GM12872 (cell line): Measurements from ENCODE around the gene CFAP74.

ENCODE experiments used
- TF ChIP-seq, protein P1 (sequence below): IDR thresholded peaks from 3 replicates; pipeline ENCODE4 v1.5.1; 2011; ENCODE audit warnings: low read depth, mild to moderate bottlenecking, low read length, moderate library complexity; ENCODE audit not compliant: insufficient read depth

Gene CFAP74

DNA sequence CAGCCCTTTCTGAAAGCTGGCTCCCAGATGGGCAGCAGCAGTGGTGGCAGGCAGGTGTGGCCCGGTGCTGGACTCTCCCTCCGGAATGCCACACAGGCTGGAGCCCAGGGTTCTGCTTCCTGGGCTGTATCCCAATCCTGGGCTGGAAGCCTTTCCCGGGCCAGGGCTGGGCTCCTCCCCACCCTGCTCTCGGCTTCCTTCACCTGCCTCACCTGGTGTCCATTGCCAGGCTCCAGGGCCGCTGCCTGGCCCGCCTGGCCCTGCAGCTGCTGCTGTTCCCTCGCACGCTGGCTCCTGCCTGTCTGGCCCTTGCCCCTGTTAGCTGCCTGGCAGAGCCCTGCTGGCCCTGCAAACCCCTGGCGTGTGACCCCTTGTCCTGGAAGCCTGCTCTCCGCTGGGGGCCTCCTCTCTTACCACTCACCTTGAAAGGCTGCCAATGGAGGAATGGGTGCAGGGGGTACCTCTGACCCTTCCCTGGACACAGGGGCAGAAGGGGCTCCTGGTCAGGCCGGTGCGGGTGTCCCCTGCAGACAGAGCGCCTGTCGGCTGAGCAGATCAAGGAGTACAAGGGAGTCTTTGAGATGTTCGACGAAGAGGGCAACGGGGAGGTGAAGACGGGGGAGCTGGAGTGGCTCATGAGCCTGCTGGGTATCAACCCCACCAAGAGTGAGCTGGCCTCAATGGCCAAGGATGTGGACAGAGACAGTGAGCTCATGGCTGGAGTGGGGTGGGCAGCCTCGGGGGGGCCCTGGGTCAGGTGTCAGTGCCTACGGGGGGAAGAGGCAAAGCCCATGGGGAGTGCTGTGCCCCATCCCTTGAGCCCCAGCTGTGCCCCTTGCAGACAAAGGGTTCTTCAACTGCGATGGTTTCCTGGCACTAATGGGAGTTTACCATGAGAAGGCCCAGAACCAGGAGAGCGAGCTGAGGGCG, 87.4 kb downstream of the CFAP74 start:
- TF ChIP-seq, protein P1, sequence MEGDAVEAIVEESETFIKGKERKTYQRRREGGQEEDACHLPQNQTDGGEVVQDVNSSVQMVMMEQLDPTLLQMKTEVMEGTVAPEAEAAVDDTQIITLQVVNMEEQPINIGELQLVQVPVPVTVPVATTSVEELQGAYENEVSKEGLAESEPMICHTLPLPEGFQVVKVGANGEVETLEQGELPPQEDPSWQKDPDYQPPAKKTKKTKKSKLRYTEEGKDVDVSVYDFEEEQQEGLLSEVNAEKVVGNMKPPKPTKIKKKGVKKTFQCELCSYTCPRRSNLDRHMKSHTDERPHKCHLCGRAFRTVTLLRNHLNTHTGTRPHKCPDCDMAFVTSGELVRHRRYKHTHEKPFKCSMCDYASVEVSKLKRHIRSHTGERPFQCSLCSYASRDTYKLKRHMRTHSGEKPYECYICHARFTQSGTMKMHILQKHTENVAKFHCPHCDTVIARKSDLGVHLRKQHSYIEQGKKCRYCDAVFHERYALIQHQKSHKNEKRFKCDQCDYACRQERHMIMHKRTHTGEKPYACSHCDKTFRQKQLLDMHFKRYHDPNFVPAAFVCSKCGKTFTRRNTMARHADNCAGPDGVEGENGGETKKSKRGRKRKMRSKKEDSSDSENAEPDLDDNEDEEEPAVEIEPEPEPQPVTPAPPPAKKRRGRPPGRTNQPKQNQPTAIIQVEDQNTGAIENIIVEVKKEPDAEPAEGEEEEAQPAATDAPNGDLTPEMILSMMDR = no peak

DNA sequence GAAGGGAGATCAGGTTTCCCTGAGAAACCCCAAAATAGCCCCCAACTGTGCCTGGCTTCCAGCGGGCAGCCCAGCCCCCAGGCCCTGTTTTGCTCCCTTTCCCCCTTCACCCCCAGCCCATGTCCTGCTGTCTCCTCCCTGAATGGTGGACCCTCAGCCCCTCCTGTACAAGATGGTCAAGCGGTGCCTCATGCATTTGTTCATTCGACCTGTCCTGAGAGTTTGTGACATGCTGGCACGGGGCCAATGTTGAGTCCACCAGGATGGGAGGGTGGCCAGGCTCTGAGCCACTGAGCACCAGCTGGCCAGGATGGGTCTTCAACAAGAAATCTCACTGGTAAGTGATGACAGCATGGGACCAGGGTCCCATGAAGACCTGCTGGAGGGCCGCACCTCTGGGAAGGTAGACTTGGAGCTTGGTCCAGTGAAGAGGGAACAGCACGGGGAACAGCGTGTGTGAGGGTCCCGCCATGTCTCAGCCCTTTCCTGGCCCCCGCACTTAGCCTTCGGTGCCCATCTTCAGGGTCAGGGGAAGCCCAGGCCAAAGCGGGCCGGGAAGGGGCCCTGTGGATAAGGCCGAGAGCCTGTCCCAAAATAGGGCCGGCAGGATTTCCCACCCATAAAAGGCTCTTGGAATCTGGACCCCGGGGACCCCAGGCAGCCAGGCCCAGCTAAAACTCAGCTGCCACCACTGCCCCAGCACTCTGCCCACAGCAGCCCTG, 88.5 kb downstream of the CFAP74 start, which contains the start of gene CALML6:
TSS of gene CALML6 (plus strand) at position 290 of the 722 bp plus-strand sequence. CDS start at position 311, 21 bp downstream.
- TF ChIP-seq, protein P1 = no peak

DNA sequence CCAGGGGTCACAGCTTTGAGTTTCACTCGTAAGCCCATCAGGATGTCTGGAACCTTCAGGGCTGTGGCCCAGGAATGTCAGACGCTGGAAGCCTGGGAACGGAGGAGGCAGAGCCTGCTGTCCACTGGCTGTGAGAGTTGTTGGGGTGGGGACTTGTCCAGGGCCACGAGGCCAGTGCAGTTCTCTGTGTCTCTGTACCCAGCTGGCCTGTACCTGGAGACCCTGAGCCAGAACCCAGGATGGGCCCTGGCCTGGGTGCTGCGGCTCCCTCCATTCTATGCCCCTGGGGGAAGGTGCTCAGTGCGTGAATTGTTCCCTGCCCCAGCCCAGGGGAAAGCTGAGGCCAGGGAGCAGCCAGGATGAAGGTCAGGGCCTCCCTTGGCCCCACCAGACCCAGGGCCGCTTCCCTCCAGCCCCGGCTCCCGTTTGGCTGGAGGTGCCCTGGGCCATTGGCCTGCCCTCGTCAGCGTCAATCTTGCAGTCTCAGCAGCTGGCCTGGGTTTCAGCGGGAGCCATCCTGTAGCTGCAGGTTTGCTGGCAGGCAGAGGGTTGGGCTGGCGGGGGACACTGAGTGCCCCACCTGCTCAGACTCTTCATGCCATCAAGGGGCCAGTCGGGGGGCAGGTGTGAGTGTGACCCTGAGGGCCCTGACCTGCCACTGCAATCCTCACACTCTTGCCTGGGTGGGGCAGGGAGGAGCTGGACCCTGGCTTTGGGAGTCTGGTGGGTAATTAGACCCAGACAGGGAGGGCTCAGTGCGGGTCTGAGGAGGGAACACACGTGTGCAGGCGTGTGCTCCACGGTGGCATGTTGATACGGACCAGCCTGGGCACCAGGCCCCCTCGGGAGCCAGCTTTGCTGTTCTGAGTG, 89.2 kb downstream of the CFAP74 start:
- TF ChIP-seq, protein P1 = no peak

DNA sequence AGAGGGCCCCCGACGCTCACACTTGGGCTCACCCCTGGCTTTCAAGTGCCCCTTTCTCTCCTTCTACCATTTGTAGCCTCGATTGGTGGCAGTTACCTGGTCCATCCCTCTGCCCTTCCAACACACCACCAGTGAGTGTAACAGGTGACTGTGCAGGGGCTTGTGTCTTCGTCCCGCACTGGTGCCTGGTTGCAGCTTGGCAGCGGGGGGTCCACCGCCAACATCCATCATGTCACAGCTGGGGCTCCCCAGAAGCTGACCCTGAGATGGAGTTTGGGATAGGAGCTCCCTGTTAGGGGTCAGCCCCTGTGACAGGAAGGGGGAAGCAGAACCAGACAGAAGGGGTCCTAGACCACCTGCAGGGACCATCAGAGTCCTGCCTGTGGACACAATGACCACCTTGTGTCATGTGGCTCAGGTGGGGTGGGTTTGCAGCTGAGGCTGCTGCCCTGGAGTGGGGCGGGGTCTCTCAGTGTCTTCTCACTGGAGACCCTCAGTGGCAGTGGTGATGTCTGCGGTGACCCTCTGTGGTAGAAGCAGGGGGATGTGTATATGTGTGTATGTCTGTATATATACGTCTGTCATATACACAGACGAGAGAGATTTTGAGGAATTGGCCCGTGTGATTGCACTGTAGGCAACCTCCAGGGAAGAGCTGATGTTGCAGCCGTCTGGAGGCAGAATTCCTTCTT, 92.1 kb downstream of the CFAP74 start:
- TF ChIP-seq, protein P1 = no peak

DNA sequence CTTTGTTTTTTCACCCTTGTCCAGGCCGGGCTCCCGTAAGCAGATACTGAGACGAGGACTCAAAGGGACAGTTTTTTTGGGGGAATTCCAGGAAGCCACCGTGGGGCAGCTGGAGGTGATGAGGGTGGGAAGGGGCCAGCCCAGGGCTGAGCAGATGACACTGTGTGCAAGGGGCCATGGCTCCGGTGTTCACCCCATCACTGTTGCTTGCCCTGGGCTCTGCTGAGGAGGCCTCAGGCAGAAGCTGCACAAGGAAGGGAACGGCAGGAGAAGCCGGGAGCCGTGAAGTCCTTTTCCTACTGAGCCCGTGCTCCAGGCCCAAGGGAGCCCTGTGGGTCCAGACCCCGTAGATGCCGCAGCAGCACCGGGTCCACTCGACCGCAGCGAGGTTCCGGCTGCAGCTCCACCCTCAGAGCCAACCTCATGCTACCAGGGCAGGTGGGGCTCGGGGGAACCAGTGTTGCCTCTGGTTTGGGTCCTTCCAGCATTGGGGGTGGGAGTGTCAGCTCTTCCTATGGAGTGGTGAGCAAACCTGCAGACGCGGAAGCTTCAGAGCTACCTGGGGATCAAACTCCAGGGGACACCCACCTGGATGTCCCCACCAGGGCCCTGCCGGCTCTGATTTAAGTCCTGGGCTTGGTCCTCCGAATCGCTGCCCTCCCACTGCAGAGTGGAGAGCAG, 92.8 kb downstream of the CFAP74 start:
- TF ChIP-seq, protein P1 = no peak

DNA sequence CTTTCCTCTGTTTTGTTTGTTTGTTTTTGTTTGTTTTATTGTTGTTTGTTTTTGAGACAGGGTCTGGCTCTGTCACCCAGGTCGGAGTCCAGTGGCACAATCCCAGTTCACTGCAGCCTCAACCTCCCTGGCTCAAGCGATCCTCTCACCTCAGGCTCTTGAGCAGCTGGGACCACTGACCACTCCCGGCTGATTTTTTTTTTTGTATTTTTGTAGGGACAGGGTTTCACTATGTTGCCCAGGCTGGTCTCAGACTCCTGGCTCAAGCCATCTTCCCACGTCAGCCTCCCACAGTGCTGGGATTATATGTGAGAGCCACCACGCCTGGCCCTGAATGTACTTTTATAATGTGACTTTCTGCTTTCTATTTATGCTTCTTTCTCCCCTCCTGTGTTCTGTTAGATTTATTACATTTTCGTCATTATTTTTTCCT, 93.5 kb downstream of the CFAP74 start:
- TF ChIP-seq, protein P1 = no peak
